ENCODE measurements around the gene NLRC5.

DNA sequence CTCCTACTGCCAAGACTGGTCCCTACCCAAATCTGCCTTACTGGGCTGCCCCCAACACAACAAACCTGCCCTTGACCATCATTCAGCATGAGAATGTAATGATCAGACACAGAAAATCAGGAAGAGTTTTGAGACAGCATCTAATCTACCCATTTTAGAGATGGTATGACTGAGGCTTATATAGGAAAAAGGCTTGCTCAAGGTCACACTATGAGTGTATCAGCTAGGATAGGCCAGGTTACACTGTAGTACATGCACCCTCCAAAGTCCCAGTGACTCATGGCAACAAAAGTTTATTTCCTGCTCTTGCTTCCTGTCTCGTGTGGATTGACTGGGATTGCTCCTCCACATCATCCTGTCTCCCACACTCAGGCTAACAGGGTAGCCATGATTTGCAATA is 27.9 kb downstream of the NLRC5 start:
- TF ChIP-seq, protein P1, sequence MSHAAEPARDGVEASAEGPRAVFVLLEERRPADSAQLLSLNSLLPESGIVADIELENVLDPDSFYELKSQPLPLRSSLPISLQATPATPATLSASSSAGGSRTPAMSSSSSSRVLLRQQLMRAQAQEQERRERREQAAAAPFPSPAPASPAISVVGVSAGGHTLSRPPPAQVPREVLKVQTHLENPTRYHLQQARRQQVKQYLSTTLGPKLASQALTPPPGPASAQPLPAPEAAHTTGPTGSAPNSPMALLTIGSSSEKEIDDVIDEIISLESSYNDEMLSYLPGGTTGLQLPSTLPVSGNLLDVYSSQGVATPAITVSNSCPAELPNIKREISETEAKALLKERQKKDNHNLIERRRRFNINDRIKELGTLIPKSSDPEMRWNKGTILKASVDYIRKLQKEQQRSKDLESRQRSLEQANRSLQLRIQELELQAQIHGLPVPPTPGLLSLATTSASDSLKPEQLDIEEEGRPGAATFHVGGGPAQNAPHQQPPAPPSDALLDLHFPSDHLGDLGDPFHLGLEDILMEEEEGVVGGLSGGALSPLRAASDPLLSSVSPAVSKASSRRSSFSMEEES (CRISPR knock-in tag; IDR thresholded peaks at IDR 0.05): no peak
- TF ChIP-seq PHF21A (IDR thresholded peaks at IDR 0.05; ENCODE audit: borderline replicate concordance, low read depth): no peak
- no peak for TF ChIP-seq ZNF133 (CRISPR knock-in tag; IDR thresholded peaks at IDR 0.05)
- no peak for TF ChIP-seq ZNF347 (CRISPR knock-in tag; IDR thresholded peaks at IDR 0.05; ENCODE audit: low read depth)
- TF ChIP-seq MEIS2 (IDR thresholded peaks at IDR 0.05; ENCODE audit: partially characterized antibody): no peak
- TF ChIP-seq, protein P2, sequence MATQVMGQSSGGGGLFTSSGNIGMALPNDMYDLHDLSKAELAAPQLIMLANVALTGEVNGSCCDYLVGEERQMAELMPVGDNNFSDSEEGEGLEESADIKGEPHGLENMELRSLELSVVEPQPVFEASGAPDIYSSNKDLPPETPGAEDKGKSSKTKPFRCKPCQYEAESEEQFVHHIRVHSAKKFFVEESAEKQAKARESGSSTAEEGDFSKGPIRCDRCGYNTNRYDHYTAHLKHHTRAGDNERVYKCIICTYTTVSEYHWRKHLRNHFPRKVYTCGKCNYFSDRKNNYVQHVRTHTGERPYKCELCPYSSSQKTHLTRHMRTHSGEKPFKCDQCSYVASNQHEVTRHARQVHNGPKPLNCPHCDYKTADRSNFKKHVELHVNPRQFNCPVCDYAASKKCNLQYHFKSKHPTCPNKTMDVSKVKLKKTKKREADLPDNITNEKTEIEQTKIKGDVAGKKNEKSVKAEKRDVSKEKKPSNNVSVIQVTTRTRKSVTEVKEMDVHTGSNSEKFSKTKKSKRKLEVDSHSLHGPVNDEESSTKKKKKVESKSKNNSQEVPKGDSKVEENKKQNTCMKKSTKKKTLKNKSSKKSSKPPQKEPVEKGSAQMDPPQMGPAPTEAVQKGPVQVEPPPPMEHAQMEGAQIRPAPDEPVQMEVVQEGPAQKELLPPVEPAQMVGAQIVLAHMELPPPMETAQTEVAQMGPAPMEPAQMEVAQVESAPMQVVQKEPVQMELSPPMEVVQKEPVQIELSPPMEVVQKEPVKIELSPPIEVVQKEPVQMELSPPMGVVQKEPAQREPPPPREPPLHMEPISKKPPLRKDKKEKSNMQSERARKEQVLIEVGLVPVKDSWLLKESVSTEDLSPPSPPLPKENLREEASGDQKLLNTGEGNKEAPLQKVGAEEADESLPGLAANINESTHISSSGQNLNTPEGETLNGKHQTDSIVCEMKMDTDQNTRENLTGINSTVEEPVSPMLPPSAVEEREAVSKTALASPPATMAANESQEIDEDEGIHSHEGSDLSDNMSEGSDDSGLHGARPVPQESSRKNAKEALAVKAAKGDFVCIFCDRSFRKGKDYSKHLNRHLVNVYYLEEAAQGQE (IDR thresholded peaks at IDR 0.05; ENCODE audit: borderline replicate concordance): no peak
- TF ChIP-seq, protein P2 (CRISPR knock-in tag; IDR thresholded peaks at IDR 0.05; ENCODE audit: low read depth): no peak
